HG03432 (cell line): ENCODE results near the gene GRIN2C.
"Not testable (repeated sequence)": the region's sequence is repeated elsewhere in the genome, so short reads cannot be mapped to it uniquely, and the experiment has no call there.

Experiments used
- ATAC-seq: cut with Tn5 transposase; IDR thresholded peaks from one replicate; pipeline ENCODE4 v1.9.1; 2021; ENCODE audit warnings: mild to moderate bottlenecking, moderate library complexity; ENCODE audit not compliant: unreplicated experiment

The GRIN2C gene

DNA sequence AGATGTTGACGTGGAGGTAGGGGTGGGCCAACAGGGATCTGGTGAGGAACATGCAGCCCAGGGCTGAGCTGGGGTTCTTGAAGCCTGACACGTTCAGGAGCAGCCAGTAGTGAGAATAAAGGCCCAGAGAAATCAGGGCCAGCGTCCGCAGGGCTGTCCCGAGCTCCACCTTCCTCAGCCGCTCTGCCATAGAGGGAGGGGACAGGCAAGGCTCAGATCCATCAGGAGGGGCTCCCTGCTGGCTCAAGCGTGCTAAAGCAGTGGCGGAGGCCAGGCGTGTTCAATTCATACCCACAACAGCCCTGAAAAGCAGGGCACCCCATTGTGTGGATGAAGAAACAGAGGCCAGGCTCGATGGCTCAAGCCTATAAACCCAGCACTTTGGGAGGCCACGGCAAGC lies 21.4 kb upstream of the GRIN2C start:
- ATAC-seq, result no peak

- ATAC-seq, result no peak
Measured at GRCh38 chr17:74879308-74879707, 19.6 kb upstream of the GRIN2C start.

- ATAC-seq, result no peak
Measured at GRCh38 chr17:74878658-74879057, 19.0 kb upstream of the GRIN2C start.

- no peak for ATAC-seq
Measured at GRCh38 chr17:74877592-74878548, 18.2 kb upstream of the GRIN2C start.

DNA sequence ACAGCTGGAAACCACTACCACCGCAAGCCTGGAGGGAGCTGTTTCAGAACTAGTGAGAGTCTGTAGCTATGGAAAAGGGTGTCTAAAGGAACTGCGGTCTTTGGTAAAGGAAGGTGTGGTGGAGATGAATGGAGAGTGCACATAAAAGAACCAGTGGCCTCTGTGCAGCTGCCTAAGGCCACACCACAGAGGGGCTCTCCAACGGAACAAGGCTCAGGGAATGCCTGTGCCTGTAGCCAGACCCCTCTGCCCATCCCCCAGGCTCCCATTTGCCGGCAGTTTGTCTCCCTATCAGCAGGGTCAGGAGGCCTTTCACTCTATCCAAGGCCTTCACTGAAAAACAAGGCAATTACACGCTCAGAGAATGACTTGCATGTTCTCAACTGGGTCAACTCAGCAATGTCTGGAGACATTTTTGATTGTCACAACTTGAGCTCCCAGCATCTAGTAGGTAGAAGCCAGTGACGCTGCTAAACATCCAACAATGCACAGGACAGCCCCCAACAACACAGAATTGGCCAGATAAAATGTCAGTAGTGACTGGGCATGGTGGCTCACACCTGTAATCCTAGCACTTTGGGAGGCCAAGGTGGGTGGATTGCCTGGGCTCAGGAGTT lies 16.4 kb upstream of the GRIN2C start:
- no peak for ATAC-seq

GRCh38 chr17:74875155-74875976 lies 15.7 kb upstream of the GRIN2C start:
- ATAC-seq, result no peak

- no peak for ATAC-seq
Measured at GRCh38 chr17:74874615-74875037, 14.9 kb upstream of the GRIN2C start.

DNA sequence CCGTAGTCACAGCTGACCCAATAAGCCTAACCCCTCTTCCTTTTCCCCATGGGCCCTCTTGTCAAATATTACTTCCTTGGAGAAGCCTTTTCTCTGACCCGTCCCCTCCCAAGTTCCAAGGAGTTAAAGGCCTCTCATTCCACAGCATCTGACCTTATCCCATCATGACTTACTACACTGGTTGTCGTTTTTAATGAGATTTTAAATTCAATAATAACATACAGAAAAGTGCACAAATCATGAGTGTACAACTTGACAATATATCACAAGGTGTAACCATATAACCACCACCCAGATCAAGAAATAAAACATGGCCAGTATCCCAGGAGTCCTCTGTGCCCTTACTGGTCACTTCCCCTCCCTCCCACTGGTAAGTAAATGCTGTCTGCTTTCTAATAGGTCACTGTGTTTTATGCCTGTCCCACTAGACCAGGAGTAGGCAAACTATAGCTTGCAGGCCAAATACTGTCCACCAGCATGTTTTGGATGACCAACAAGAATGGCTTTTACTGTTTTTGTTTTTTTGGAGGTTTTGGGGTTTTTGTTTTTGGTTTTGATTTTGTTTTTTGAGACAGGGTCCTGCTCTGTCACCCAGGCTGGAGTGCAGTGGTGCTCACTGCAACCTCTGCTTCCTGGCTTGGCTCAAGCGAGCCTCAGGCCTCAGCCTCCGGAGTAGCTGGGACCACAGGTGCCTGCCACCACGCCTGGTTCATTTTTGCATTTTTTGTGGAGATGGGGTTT lies 14.4 kb upstream of the GRIN2C start:
- ATAC-seq, result no peak

- peak; percentile 86 for ATAC-seq
Measured at GRCh38 chr17:74873037-74873873, 13.6 kb upstream of the GRIN2C start.

DNA sequence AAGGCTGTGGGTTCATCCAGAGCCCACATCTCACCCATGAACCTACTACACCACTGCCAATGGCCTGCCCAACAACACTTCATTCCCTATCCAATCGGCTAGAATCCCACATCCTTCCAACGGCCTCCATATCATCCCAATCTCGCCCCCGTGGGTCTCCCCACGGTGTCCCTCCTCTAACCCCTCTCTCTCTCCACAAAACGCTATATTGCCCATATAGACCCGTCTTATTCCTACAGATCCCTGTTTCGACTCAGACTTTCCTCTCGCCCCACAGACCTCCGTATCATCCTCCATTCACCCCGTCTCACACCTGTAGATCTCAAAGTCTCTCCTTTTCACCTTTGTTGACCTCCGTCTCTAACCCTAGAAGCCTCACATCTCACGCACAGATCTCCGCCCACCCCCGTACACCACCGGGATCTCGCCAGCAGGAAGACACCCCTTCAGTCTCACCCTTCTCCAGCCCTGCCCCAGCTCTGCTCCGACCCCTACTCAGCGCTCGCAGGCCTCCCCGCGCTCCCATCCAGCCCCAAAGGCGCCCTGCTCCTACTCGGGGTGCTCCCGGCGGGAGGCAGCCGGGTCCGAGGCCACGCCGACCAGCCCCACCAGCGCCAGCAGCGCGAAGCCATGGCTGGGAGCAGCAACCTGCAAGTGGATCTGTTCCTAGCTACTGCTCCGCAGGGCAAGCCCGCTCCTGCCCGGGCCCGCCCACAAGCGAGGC lies 12.8 kb upstream of the GRIN2C start, which contains the start of gene FDXR:
Gene FDXR (minus strand): TSS at position 682 of the 724 bp plus-strand sequence. CDS start 50 bp downstream, at position 632.
- ATAC-seq, result no peak

GRCh38 chr17:74871356-74872076 lies 11.8 kb upstream of the GRIN2C start:
- ATAC-seq, result no peak

GRCh38 chr17:74870512-74870911 lies 10.8 kb upstream of the GRIN2C start:
- ATAC-seq, result no peak

DNA sequence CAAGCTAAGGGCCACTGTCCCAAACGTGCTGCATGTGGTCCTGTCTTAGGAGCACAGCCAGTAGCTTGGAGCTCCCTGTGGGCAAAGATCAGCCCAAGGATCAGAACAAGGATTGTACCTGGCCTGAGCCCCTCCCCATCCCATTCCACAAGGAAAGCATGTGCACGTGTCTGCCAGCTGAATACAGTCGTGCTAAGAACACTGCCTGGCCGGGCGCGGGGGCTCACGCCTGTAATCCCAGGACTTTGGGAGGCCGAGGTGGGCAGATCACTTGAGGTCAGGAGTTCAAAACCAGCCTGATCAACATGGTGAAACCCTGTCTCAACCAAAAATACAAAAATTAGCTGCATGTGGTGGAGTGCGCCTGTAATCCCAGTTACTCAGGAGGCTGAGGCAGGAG lies 10.3 kb upstream of the GRIN2C start:
- not testable (repeated sequence) for ATAC-seq

GRCh38 chr17:74868908-74869255 lies 9.2 kb upstream of the GRIN2C start:
- no peak for ATAC-seq

- ATAC-seq, result no peak
Measured at GRCh38 chr17:74868251-74868907, 8.7 kb upstream of the GRIN2C start.

GRCh38 chr17:74866198-74866835 lies 6.6 kb upstream of the GRIN2C start:
- no peak for ATAC-seq

DNA sequence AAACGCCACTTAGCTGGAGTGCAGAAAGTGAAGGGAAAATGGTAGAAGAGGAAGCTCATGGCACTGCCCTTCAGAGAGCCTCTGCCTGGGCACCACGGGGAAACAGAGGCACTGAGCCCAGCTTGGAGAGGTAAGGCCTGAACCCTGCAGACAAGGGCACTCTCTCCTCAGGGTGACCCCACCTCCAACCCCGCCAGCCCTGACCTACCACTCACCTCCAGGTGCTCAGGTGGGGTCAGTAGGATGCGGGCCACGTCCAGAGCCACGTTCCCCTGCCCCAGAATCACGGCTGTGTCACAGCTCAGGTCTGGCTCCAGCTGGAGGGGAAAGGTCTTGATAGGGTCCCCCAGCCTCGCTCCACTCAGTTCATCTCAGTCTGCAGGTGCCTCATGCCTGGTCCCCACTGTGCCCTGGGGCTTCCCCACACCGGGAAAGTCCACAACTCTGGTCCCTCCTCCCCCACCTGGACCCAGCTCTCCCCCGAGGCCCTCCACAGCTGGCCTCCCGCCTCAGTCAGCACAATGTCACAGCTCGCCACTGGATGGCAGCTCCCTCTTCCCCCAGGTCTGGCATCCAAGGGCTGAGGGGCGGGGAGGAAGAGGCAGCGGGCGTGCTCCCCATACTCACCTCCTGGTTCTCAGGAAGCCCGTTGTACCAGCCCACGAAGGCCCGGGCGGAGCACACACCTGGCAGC lies 6.0 kb upstream of the GRIN2C start:
- ATAC-seq, result no peak
